Kidney (tissue), 14 donors: ENCODE results near the gene CNOT4. TPM values are rescaled to one million over a fixed set of nuclear protein-coding genes. Genes with fewer than 3 reads are reported as not detected.

Experiments
- DNase-seq, 5 donors: peaks; one replicate each; pipeline ENCODE4 v3.0.0-alpha.2; 2013 to 2020
- FAIRE-seq: peaks from 2 replicates; lab custom pipeline; 2012; peaks lifted over from hg19 to GRCh38; lab: Jason Lieb, UNC
- H3K27ac ChIP-seq, 2 donors: one replicate each; pipeline ENCODE4 v1.7.0; 2013; ENCODE audit warnings: low read depth in 2 of 2, low read length in 2 of 2, inconsistent platforms in 1 of 2
- H3K27me3 ChIP-seq: one replicate; pipeline ENCODE4 v1.7.1; 2013; ENCODE audit warnings: low read length, inconsistent platforms; ENCODE audit not compliant: control insufficient read depth, insufficient read depth
- H3K36me3 ChIP-seq, 3 donors: one replicate each; pipeline versions ENCODE4 v1.7.0 to v1.7.1; 2013; ENCODE audit warnings: low read length in 3 of 3, control low read depth in 1 of 3, inconsistent platforms in 1 of 3; ENCODE audit not compliant: insufficient read depth in 3 of 3, control insufficient read depth in 2 of 3
- H3K4me1 ChIP-seq, 3 donors: one replicate each; pipeline versions ENCODE4 v1.7.0 to v1.7.1; 2013; ENCODE audit warnings: low read length in 3 of 3, inconsistent platforms in 1 of 3, low read depth in 1 of 3; ENCODE audit not compliant: control insufficient read depth in 2 of 3, insufficient read depth in 2 of 3
- H3K4me3 ChIP-seq, 3 donors: one replicate each; pipeline versions ENCODE4 v1.7.0 to v1.8.1; 2013; ENCODE audit warnings: low read length in 3 of 3, control low read depth in 1 of 3, inconsistent platforms in 1 of 3
- H3K9ac ChIP-seq, 3 donors: one replicate each; pipeline versions ENCODE4 v1.7.0 to v1.7.1; 2013; ENCODE audit warnings: low read length in 3 of 3, control low read depth in 1 of 3, inconsistent platforms in 1 of 3
- H3K9me3 ChIP-seq, 3 donors: one replicate each; pipeline versions ENCODE4 v1.7.0 to v1.7.1; 2013; ENCODE audit warnings: low read length in 3 of 3, control low read depth in 1 of 3, inconsistent platforms in 1 of 3; ENCODE audit not compliant: control insufficient read depth in 2 of 3, insufficient read depth in 1 of 3
- intact Hi-C: fragments of 100-400 bp; cut with DNase I; formaldehyde crosslinking; loops from one replicate; pipeline ENCODE4 v1.11.1; 2022
- polyA plus RNA-seq: library from polyadenylated mRNA; stranded (reverse); fragments of 350-450 nt; fragmentation: Illumina TruSeq; extraction: RNeasy Lipid Tissue Mini Kit (QIAGEN cat#74804); gene quantifications from one replicate; pipeline ENCODE4 v1.2.3, GENCODE V29; 2014; ENCODE audit warnings: low read depth, low replicate concordance; ENCODE audit not compliant: insufficient read depth
- total RNA-seq: library from RNA; stranded (reverse); fragmentation: NEBNext Ultra II Directional; extraction: Animal tissue kit (Norgen Biotek cat#: 25700); gene quantifications from one replicate; pipeline ENCODE4 v1.2.1, GENCODE V29; 2021
- TF ChIP-seq, protein P1 (sequence below): IDR thresholded peaks from 3 replicates; pipeline ENCODE4 v1.5.1; 2012; ENCODE audit warnings: mild to moderate bottlenecking, moderate library complexity, borderline replicate concordance; ENCODE audit not compliant: insufficient read depth; ENCODE audit errors: extremely low read depth
- donor health status: control.
- donor health status: control.
- donor health status: control.
- donor health status: control.
- donor health status: control.
- donor health status: DM: yes; HTN: yes; CAD: no.
- donor health status: Normal renal cell carcinoma (clear cell type).

The CNOT4 gene
- total and polyA plus RNA-seq, 2 donors from 2014 or later, result 8.4 to 26.2 TPM

DNA sequence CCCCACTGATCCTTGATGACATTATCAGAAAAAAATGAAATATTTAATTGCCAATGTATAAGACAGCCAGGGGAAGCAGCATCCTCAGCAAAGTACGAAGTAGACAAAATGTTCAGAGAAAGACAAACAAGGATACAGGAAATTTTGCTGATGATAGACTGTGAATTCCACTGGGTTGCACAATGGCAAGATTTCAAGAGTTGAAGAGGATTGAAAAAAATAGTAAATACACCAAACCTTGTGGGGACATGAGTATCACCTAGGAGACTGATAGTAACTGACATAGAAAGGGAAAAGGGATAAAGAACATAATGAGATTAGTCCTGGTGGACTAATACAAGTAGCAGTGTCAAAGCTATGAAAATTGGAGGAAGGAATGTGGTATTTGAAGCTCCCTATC, 16.5 kb downstream of the CNOT4 start:
- H3K9me3 ChIP-seq, result no peaks in the 10 kb centered on the region
- H3K27ac ChIP-seq, result no peak overlapping the region
- H3K36me3 ChIP-seq, result no peaks in the 10 kb centered on the region
- H3K4me1 ChIP-seq, result no peaks in the 10 kb centered on the region
- FAIRE-seq (no peak), DNase-seq (no peak)
- H3K27me3 ChIP-seq, result no peaks in the 10 kb centered on the region
- H3K4me3 ChIP-seq, result no peak overlapping the region
- intact Hi-C loops, result no loop called here
- H3K9ac ChIP-seq, result no peak overlapping the region
- TF ChIP-seq, protein P1, sequence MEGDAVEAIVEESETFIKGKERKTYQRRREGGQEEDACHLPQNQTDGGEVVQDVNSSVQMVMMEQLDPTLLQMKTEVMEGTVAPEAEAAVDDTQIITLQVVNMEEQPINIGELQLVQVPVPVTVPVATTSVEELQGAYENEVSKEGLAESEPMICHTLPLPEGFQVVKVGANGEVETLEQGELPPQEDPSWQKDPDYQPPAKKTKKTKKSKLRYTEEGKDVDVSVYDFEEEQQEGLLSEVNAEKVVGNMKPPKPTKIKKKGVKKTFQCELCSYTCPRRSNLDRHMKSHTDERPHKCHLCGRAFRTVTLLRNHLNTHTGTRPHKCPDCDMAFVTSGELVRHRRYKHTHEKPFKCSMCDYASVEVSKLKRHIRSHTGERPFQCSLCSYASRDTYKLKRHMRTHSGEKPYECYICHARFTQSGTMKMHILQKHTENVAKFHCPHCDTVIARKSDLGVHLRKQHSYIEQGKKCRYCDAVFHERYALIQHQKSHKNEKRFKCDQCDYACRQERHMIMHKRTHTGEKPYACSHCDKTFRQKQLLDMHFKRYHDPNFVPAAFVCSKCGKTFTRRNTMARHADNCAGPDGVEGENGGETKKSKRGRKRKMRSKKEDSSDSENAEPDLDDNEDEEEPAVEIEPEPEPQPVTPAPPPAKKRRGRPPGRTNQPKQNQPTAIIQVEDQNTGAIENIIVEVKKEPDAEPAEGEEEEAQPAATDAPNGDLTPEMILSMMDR, result no peak

DNA sequence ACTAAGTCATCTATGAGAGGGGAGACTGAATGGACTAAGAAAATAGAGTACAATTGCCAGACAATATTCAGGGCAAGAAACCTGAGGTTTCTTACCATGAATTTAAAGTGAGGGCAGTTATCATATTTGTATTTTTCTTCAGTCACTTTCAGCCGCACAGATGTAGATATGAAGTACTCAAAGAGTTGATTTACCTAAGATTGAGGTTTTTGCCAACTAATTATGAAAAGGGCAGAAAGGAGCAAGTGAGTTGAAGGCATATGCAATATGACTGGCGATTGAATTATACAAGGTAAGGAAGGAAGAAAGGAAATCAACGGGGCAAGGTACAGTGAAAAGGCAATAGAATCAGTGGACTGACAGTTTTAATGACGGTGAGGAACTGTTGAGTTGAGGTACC, 17.8 kb downstream of the CNOT4 start:
- Histone ChIP-seq H3K27me3 (no peaks in the 10 kb centered on the region), H3K4me1 (no peaks in the 10 kb centered on the region), H3K9me3 (no peaks in the 10 kb centered on the region), H3K36me3 (no peaks in the 10 kb centered on the region), H3K27ac (no peak overlapping the region), H3K9ac (no peak overlapping the region), H3K4me3 (no peak overlapping the region)
- no peak for FAIRE-seq
- DNase-seq, result no peak
- TF ChIP-seq, protein P1, result no peak
- intact Hi-C loops, result no loop called here

DNA sequence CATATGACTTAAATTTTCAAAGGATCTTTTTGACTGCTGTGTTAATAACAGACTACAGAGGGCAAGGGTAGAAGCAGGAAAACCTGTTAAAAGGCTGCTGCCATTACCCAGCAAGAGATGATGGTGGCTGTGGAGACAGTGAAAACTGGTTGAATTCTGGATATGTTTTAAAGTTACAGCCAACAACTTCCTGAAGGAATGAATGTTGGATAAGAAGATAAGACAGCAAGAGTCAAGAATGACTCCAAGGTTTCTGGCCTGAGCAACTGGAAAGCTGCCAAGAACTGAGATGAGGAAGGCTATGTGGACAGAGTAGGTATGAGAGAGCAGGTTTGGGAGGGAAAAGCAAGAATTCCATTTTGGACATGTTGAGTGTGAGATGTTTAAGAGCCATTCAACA, 19.1 kb downstream of the CNOT4 start:
- intact Hi-C loops, result no loop called here
- Histone ChIP-seq H3K9ac (no peak overlapping the region), H3K9me3 (no peaks in the 10 kb centered on the region), H3K27me3 (no peaks in the 10 kb centered on the region), H3K4me1 (no peaks in the 10 kb centered on the region), H3K4me3 (no peak overlapping the region), H3K36me3 (no peaks in the 10 kb centered on the region), H3K27ac (no peak overlapping the region)
- TF ChIP-seq, protein P1, result no peak
- DNase-seq, result peak in 1 of 5 donors; percentile 11
- FAIRE-seq, result no peak

DNA sequence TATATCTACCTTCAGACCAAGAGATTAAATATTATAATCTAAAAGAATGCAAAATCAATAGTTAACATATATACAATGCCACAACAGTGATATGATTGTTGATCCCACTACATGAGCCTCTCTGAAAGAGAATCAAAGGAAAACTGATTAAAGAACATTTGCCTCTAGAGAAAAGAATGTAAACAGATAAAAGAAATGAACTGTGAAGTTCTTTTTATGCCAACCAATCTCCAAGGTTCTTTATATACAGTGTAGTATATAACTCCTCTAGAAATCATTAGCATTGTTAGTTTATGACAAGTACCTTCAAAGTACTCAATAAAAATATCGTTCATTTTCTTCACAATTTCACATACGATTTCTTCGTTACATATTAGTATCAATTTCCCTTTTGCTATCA, 20.1 kb downstream of the CNOT4 start:
- H3K27ac ChIP-seq, result no peak overlapping the region
- no peaks in the 10 kb centered on the region for H3K9me3 ChIP-seq
- intact Hi-C loops, result no loop called here
- H3K9ac ChIP-seq, result no peak overlapping the region
- no peaks in the 10 kb centered on the region for H3K36me3 ChIP-seq
- TF ChIP-seq, protein P1, result no peak
- H3K4me1 ChIP-seq, result no peaks in the 10 kb centered on the region
- FAIRE-seq (no peak), DNase-seq (no peak)
- no peaks in the 10 kb centered on the region for H3K27me3 ChIP-seq
- H3K4me3 ChIP-seq, result no peak overlapping the region
